Mesenchymal stem cell (in vitro differentiated cells and primary cell): ENCODE results near the gene SORL1.
A peak's percentile ranks its signal among the peaks of the same experiment; 100 is the strongest.

ENCODE experiments used
- DNase-seq: peaks from one replicate; pipeline ENCODE4 v3.0.0-alpha.2; 2013
- H2AFZ ChIP-seq: one replicate; pipeline ENCODE4 v1.6.1; 2013; ENCODE audit warnings: low read depth, mild to moderate bottlenecking, control low read depth, inconsistent platforms, low read length, moderate library complexity
- H2AK5ac ChIP-seq: 2 replicates; pipeline ENCODE4 v1.6.1; 2013; ENCODE audit warnings: low read length, moderate library complexity, mild to moderate bottlenecking, inconsistent platforms; ENCODE audit not compliant: severe bottlenecking
- H2BK120ac ChIP-seq: one replicate; pipeline ENCODE4 v1.6.1; 2013; ENCODE audit warnings: low read depth, mild to moderate bottlenecking, inconsistent platforms, low read length, moderate library complexity
- H2BK12ac ChIP-seq, 2 experiments: one replicate each; pipeline ENCODE4 v1.6.1; 2013; ENCODE audit warnings: inconsistent platforms in 2 of 2, low read length in 2 of 2, mild to moderate bottlenecking in 2 of 2, moderate library complexity in 2 of 2, control low read depth in 1 of 2
- H2BK15ac ChIP-seq: one replicate; pipeline ENCODE4 v1.6.1; 2013; ENCODE audit warnings: mild to moderate bottlenecking, low read depth, inconsistent platforms; ENCODE audit not compliant: poor library complexity, severe bottlenecking
- H2BK5ac ChIP-seq: 2 replicates; pipeline ENCODE4 v1.6.1; 2013; ENCODE audit warnings: low read depth, mild to moderate bottlenecking, low read length, control low read depth, inconsistent platforms; ENCODE audit not compliant: poor library complexity, severe bottlenecking
- H3K14ac ChIP-seq, 2 experiments: one replicate each; pipeline ENCODE4 v1.6.1; 2013; ENCODE audit warnings: inconsistent platforms in 2 of 2, low read length in 2 of 2, control low read depth in 1 of 2, mild to moderate bottlenecking in 1 of 2, moderate library complexity in 1 of 2
- H3K18ac ChIP-seq, 2 experiments: one replicate each; pipeline ENCODE4 v1.6.1; 2013; ENCODE audit warnings: inconsistent platforms in 2 of 2, low read length in 2 of 2, control low read depth in 1 of 2, low read depth in 1 of 2, mild to moderate bottlenecking in 1 of 2
- H3K23ac ChIP-seq, 2 experiments: one replicate each; pipeline ENCODE4 v1.6.1; 2013; ENCODE audit warnings: inconsistent platforms in 2 of 2, low read length in 2 of 2, mild to moderate bottlenecking in 2 of 2, moderate library complexity in 2 of 2, control low read depth in 1 of 2
- H3K27ac ChIP-seq: 2 replicates; pipeline ENCODE4 v1.5.1; 2013; ENCODE audit warnings: mild to moderate bottlenecking, moderate library complexity, low read length, control low read depth, inconsistent platforms; ENCODE audit not compliant: poor library complexity, severe bottlenecking
- H3K27me3 ChIP-seq, 2 experiments: 2 replicates each; pipeline versions ENCODE4 v1.6.1 to v1.7.0; 2013; ENCODE audit warnings: low read length in 2 of 2, mild to moderate bottlenecking in 2 of 2, moderate library complexity in 2 of 2, control low read depth in 1 of 2, inconsistent platforms in 1 of 2; ENCODE audit not compliant: control insufficient read depth in 1 of 2, insufficient read depth in 1 of 2
- H3K36me3 ChIP-seq, 2 experiments: 2 replicates each; pipeline versions ENCODE4 v1.6.1 to v1.7.0; 2013; ENCODE audit warnings: low read length in 2 of 2, control low read depth in 1 of 2, inconsistent platforms in 1 of 2, low read depth in 1 of 2, mild to moderate bottlenecking in 1 of 2; ENCODE audit not compliant: insufficient read depth in 2 of 2, control insufficient read depth in 1 of 2
- H3K4ac ChIP-seq, 2 experiments: one replicate each; pipeline ENCODE4 v1.6.1; 2013; ENCODE audit warnings: inconsistent platforms in 2 of 2, low read length in 2 of 2, mild to moderate bottlenecking in 2 of 2, moderate library complexity in 2 of 2, control low read depth in 1 of 2, low read depth in 1 of 2
- H3K4me1 ChIP-seq: 2 replicates; pipeline ENCODE4 v1.6.1; 2013; ENCODE audit warnings: low read depth, low read length, control low read depth; ENCODE audit not compliant: control insufficient read depth, insufficient read depth
- H3K4me2 ChIP-seq: 2 replicates; pipeline ENCODE4 v1.6.1; 2013; ENCODE audit warnings: low read length, mild to moderate bottlenecking, inconsistent platforms; ENCODE audit not compliant: poor library complexity, severe bottlenecking
- H3K4me3 ChIP-seq, 2 experiments: 2 replicates each; pipeline versions ENCODE4 v1.5.1 to v1.7.0; 2013; ENCODE audit warnings: low read length in 2 of 2, mild to moderate bottlenecking in 2 of 2, control low read depth in 1 of 2, low read depth in 1 of 2; ENCODE audit not compliant: insufficient read depth in 1 of 2
- H3K79me1 ChIP-seq: replicated peaks from 2 replicates; pipeline ENCODE4 v1.6.1; 2013; ENCODE audit warnings: mild to moderate bottlenecking, control low read depth, low read length, inconsistent platforms; ENCODE audit not compliant: poor library complexity, severe bottlenecking
- H3K9ac ChIP-seq: 2 replicates; pipeline ENCODE4 v1.7.0; 2013; ENCODE audit warnings: mild to moderate bottlenecking, low read length, moderate library complexity
- H3K9me3 ChIP-seq: 2 replicates; pipeline ENCODE4 v1.7.0; 2013; ENCODE audit warnings: mild to moderate bottlenecking, low read length; ENCODE audit not compliant: control insufficient read depth
- H4K8ac ChIP-seq: one replicate; pipeline ENCODE4 v1.6.1; 2013; ENCODE audit warnings: inconsistent platforms, mild to moderate bottlenecking, low read length, moderate library complexity
- H4K91ac ChIP-seq: one replicate; pipeline ENCODE4 v1.6.1; 2013; ENCODE audit warnings: mild to moderate bottlenecking, low read length, inconsistent platforms
- WGBS: methylation state at CpG from one replicate; pipeline ENCODE4 v1.1.7; 2013; ENCODE audit warnings: mixed read lengths; 5-methylcytosine and 5-hydroxymethylcytosine counted together

SORL1 gene

DNA sequence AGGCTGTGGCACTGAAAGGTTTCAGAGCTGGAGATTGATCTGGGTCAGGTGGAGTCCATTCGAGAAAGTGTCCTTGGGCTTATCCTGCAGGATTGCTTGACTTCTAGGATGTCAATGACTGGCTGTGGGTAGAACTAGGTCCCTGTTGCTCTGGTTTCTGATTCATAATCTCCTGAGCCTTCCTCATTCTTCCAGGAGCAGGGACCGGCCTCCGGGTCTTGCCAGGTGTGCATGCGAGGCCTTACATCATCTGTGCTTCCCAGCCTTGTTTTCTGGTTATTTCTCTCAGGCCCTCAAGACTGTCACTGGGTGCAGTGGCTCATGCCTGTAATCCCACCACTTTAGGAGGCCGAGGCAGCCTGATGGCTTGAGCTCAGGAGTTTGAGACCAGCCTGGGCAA, 33.9 kb downstream of the SORL1 start:
- Histone ChIP-seq H3K4ac (no peak overlapping the region), H2BK120ac (no peak overlapping the region), H2BK15ac (no peak overlapping the region), H2AFZ (no peak overlapping the region), H3K9me3 (no peaks in the 10 kb centered on the region), H4K8ac (no peak overlapping the region), H2BK5ac (no peak overlapping the region), H4K91ac (no peak overlapping the region), H3K79me1 (no peaks in the 10 kb centered on the region), H2AK5ac (no peak overlapping the region), H3K4me3 (no peak overlapping the region), H3K9ac (no peak overlapping the region), H3K27ac (no peak overlapping the region), H3K23ac (no peak overlapping the region), H3K14ac (no peak overlapping the region), H3K18ac (no peak overlapping the region), H2BK12ac (no peak overlapping the region), H3K36me3 (no peaks in the 10 kb centered on the region), H3K4me1 (no peaks in the 10 kb centered on the region), H3K4me2 (no peak overlapping the region), H3K27me3 (peaks cover 0 to 28% of the 10 kb centered on the region in 2 experiments)
- 97% methylated on average over 5 of the region's 5 CpGs for WGBS
- DNase-seq, result no peak

GRCh38 chr11:121487191-121487590, 35.1 kb downstream of the SORL1 start:
- no peaks in the 10 kb centered on the region for H3K9me3 ChIP-seq
- H3K27me3 ChIP-seq, result peaks cover 0 to 29% of the 10 kb centered on the region in 2 experiments
- DNase-seq, result no peak
- H2AFZ ChIP-seq, result no peak overlapping the region
- no peak overlapping the region for H3K9ac ChIP-seq
- no peak overlapping the region for H2BK5ac ChIP-seq
- no peak overlapping the region for H4K8ac ChIP-seq
- no peak overlapping the region for H4K91ac ChIP-seq
- H2BK120ac ChIP-seq, result no peak overlapping the region
- no peaks in the 10 kb centered on the region for H3K4me1 ChIP-seq
- no peak overlapping the region for H3K4ac ChIP-seq
- H3K4me3 ChIP-seq, result no peak overlapping the region
- WGBS, result 83% methylated on average over 5 of the region's 6 CpGs
- H3K79me1 ChIP-seq, result no peaks in the 10 kb centered on the region
- H3K36me3 ChIP-seq, result no peaks in the 10 kb centered on the region
- H2AK5ac ChIP-seq, result no peak overlapping the region
- no peak overlapping the region for H3K4me2 ChIP-seq
- peak overlapping the region in 1 of 2 experiments; percentile 13 for H3K14ac ChIP-seq
- H3K18ac ChIP-seq, result no peak overlapping the region
- H3K27ac ChIP-seq, result no peak overlapping the region
- H3K23ac ChIP-seq, result no peak overlapping the region
- H2BK15ac ChIP-seq, result no peak overlapping the region
- no peak overlapping the region for H2BK12ac ChIP-seq

GRCh38 chr11:121488170-121488569, 36.1 kb downstream of the SORL1 start:
- Histone ChIP-seq H2AK5ac (no peak overlapping the region), H4K91ac (no peak overlapping the region), H3K14ac (no peak overlapping the region), H3K18ac (no peak overlapping the region), H3K27ac (no peak overlapping the region), H3K4me1 (no peaks in the 10 kb centered on the region), H3K27me3 (peaks cover 0 to 24% of the 10 kb centered on the region in 2 experiments), H3K79me1 (no peaks in the 10 kb centered on the region), H2BK120ac (no peak overlapping the region), H3K23ac (no peak overlapping the region), H2BK12ac (no peak overlapping the region), H3K36me3 (no peaks in the 10 kb centered on the region), H2BK15ac (no peak overlapping the region), H4K8ac (no peak overlapping the region), H2AFZ (no peak overlapping the region), H3K4me2 (no peak overlapping the region), H3K9ac (no peak overlapping the region), H3K9me3 (no peaks in the 10 kb centered on the region), H3K4me3 (no peak overlapping the region), H2BK5ac (no peak overlapping the region), H3K4ac (no peak overlapping the region)
- WGBS, result 90% methylated on average over 2 of the region's 2 CpGs
- DNase-seq, result no peak

GRCh38 chr11:121488641-121489040, 36.5 kb downstream of the SORL1 start:
- no peak for DNase-seq
- H4K91ac ChIP-seq, result no peak overlapping the region
- WGBS, result 89% methylated on average over 6 of the region's 6 CpGs
- no peak overlapping the region for H3K4me3 ChIP-seq
- no peaks in the 10 kb centered on the region for H3K4me1 ChIP-seq
- H3K36me3 ChIP-seq, result no peaks in the 10 kb centered on the region
- H2BK120ac ChIP-seq, result no peak overlapping the region
- H3K23ac ChIP-seq, result no peak overlapping the region
- no peak overlapping the region for H2BK12ac ChIP-seq
- H2BK15ac ChIP-seq, result no peak overlapping the region
- no peak overlapping the region for H3K18ac ChIP-seq
- H4K8ac ChIP-seq, result no peak overlapping the region
- H2AFZ ChIP-seq, result no peak overlapping the region
- no peak overlapping the region for H3K9ac ChIP-seq
- H2AK5ac ChIP-seq, result no peak overlapping the region
- no peak overlapping the region for H3K4me2 ChIP-seq
- H3K14ac ChIP-seq, result no peak overlapping the region
- H3K9me3 ChIP-seq, result no peaks in the 10 kb centered on the region
- no peak overlapping the region for H2BK5ac ChIP-seq
- H3K79me1 ChIP-seq, result no peaks in the 10 kb centered on the region
- no peak overlapping the region for H3K4ac ChIP-seq
- H3K27ac ChIP-seq, result no peak overlapping the region
- H3K27me3 ChIP-seq, result peaks cover 0 to 20% of the 10 kb centered on the region in 2 experiments
